Measurements from ENCODE around the gene MSI2.

Gene MSI2

DNA sequence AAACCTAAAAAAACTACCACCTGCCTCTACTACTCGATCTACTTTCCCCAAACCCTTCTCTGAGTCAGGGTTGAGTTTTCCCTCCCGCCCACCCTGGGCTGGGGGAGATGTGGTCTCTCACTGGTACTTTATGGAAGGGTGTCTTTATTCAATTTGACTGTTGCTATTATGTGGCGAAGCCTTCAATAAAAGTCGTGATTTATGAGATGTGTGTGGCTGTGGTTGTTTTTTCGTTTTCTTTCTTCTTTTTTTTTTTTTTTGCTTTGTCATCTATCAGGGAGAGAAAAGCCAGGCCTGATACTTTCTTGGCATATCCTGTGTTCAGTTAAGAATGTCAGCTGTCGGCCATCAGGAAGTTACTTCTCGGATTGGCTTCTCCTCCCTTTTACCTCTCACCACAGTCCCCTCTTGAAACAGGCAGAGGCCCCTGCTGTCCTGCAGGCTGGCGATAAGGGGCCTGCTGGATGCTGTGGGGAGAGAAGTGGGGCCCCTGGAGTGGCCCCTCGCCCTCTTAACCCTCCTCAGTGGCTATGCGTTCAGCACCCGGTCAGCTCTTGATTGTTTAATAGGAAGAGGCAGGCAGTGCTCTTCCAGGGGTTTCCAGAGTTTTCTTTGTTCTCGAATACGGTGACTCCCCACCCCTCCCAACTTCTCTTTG is 123.0 kb downstream of the MSI2 start:
- Mint-ChIP-seq H3K9me3 (peaks cover 5% of the 10 kb centered on the region), H3K27me3 (no peaks in the 10 kb centered on the region), H3K27ac (peak overlapping the region; percentile 20), H3K4me1 (peaks cover 9% of the 10 kb centered on the region), H3K36me3 (peaks cover 39% of the 10 kb centered on the region), H3K4me3 (no peak overlapping the region)
- no peak for ATAC-seq

DNA sequence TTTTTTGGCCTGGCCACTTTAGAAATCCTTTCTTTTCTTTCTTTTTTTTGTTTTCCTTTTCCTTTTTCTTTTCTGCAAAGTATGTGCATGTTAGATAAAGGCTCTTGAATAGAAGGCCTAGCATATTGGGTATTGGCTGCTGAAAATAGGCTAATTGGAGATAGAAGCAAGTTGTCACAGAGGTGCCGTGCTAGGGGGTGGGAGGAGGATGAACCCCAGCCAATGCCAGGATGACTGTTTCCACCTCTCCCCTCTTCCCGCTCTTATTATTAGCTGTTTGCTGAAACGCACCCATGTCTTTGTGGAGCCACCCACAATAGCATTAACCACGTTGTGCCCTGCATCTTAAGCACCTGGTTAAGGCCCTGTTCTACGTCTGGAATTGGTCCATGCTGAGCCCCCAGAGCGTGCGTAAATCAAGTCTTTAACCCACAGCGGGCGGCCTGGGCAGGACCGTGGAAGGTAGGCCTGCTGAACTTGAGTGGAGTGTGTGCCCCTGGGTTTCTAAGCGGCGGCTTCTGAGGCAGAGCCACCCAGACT is 123.6 kb downstream of the MSI2 start:
- H3K4me3 Mint-ChIP-seq = no peak overlapping the region
- H3K27me3 Mint-ChIP-seq = no peaks in the 10 kb centered on the region
- H3K9me3 Mint-ChIP-seq = peaks cover 5% of the 10 kb centered on the region
- no peak for ATAC-seq
- peak overlapping the region; percentile 20 for H3K27ac Mint-ChIP-seq
- peaks cover 12% of the 10 kb centered on the region for H3K4me1 Mint-ChIP-seq
- H3K36me3 Mint-ChIP-seq = peaks cover 41% of the 10 kb centered on the region

DNA sequence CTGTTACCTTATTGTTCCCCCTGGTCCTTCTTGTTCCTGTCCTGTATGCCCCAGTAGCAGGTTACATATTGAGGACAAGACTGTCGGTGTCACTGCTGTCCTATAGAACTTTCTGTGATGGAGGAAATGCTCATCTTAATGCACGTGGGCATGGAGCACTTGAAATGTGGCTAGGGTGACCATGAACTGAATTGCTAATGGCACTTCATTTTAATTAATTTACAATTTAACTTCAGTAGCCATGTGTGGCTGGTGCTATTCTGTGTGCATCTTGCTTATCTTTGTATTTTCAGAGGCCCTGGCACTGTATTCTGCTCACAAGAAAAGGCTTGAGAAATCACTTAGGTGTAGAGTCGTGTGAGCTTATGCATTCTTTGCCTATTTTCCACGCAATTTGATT is 125.2 kb downstream of the MSI2 start:
- ATAC-seq = no peak
- no peak overlapping the region for H3K4me3 Mint-ChIP-seq
- H3K36me3 Mint-ChIP-seq = peaks cover 48% of the 10 kb centered on the region
- peaks cover 5% of the 10 kb centered on the region for H3K9me3 Mint-ChIP-seq
- no peaks in the 10 kb centered on the region for H3K27me3 Mint-ChIP-seq
- H3K27ac Mint-ChIP-seq = no peak overlapping the region
- peaks cover 15% of the 10 kb centered on the region for H3K4me1 Mint-ChIP-seq

DNA sequence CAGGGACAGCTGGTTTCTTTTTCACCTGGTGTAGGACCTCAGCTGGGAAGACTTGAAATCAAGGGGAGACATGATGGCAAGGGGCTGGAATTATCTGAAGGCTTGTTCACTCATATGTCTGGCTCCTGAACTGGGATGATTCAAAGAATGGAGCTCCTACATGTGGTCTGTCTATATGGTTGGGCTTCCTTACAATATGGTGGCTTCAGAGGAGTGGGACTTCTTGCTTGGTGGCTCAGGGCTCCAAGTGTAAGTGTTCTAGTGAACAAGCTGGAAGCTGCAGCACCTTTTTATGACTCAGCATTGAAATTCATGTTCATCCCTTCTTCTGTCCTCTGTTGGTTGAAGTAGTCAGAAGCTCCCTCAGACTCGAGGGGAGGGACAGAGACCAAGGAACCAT is 127.9 kb downstream of the MSI2 start:
- no peak overlapping the region for H3K4me3 Mint-ChIP-seq
- peaks cover 12% of the 10 kb centered on the region for H3K9me3 Mint-ChIP-seq
- no peak for ATAC-seq
- peaks cover 75% of the 10 kb centered on the region for H3K36me3 Mint-ChIP-seq
- H3K27me3 Mint-ChIP-seq = no peaks in the 10 kb centered on the region
- no peak overlapping the region for H3K27ac Mint-ChIP-seq
- peaks cover 17% of the 10 kb centered on the region for H3K4me1 Mint-ChIP-seq

DNA sequence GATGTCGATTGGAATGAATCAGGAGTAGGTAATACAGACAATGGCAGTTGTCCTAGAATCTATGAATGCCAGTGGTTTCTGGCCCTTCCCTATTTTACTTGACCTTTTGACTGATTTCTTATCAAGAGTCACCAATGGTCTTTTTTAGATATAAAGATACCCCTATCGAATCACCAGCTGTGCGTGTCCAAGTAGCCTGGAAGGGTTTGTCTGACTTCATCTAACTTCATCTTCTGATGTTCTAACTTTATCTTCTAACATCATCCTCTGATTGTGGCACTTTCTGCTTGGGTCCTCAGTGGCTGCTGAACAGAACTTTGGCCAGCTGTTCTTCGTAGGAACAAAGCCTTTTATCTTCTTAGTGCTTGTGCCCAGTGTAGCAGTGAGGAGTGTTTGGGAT is 129.7 kb downstream of the MSI2 start:
- no peak for ATAC-seq
- no peak overlapping the region for H3K4me3 Mint-ChIP-seq
- peaks cover 12% of the 10 kb centered on the region for H3K4me1 Mint-ChIP-seq
- H3K27ac Mint-ChIP-seq = no peak overlapping the region
- no peaks in the 10 kb centered on the region for H3K27me3 Mint-ChIP-seq
- H3K9me3 Mint-ChIP-seq = peaks cover 12% of the 10 kb centered on the region
- peaks cover 82% of the 10 kb centered on the region for H3K36me3 Mint-ChIP-seq

DNA sequence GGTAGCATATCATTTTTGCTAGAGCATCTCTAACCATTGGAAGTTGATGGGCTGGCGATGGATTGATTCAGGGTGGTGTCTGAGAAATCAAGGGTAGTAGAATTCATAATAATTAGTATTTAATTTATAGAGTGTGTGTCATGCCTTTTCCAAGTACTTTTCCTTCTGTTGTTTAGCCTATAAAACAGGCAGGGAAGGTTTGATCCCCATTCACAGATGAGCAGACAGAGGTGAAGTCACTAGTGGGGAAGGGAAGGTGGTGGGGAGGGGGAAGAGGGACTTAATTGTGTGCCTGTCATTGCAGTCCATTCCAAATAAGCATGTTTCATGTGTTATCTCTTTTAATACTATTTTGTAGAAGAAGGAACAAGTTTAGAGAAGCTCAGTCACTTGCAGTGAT is 131.3 kb downstream of the MSI2 start:
- Mint-ChIP-seq H3K4me1 (peaks cover 12% of the 10 kb centered on the region), H3K36me3 (peaks cover 92% of the 10 kb centered on the region), H3K4me3 (no peak overlapping the region), H3K27ac (no peak overlapping the region), H3K27me3 (no peaks in the 10 kb centered on the region), H3K9me3 (peaks cover 9% of the 10 kb centered on the region)
- no peak for ATAC-seq

DNA sequence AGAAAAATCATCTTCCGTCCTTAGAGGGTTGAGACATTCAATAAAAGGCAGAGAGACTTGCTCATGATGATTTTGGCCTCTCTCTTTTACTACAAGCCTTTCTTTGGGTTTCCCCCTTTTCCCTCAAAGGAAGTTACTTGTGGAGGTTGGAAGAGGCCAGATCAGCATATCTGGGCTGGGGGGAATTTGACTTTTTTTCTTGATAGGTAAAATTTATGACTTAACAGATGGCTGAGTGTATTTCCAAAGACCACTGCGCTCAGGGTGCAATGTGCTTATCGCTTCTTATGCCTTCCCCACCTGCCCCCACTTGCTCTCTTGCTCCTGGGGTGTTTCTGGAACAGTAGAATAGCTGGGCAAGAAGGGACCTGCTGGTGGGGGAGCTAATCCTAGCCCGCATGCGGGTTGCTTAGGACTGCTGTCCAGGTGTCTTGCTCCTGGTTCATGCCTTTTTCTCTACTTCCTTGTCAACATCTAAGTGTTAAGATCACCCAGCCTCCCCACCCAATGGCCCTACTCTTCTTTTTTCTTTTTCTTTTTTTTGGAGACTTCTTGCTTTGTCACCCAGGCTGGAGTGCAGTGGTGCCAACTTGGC is 131.9 kb downstream of the MSI2 start:
- no peak for ATAC-seq
- H3K36me3 Mint-ChIP-seq = peaks cover 93% of the 10 kb centered on the region
- H3K27ac Mint-ChIP-seq = no peak overlapping the region
- H3K4me1 Mint-ChIP-seq = peaks cover 12% of the 10 kb centered on the region
- H3K27me3 Mint-ChIP-seq = no peaks in the 10 kb centered on the region
- no peak overlapping the region for H3K4me3 Mint-ChIP-seq
- H3K9me3 Mint-ChIP-seq = peaks cover 10% of the 10 kb centered on the region

DNA sequence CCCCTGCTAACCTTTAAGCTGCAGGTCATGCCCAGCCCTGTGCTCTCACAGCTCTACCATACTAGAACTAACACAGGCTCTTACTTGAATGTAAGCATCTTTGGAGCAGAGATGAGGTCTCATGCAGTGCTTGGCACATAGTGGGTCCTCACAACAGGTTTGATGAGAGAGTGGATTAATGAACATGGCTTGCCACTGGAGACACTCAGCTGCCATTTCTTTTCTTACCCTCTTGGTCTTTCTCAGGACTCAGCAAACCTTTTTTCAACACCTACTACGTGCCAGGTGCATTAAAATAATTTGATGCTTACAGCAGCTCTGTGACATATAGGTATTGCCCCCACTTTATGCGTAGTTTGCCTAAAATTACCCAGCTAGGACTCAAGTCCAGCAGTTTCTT is 133.2 kb downstream of the MSI2 start:
- Mint-ChIP-seq H3K27me3 (no peaks in the 10 kb centered on the region), H3K4me3 (no peak overlapping the region), H3K9me3 (peaks cover 12% of the 10 kb centered on the region), H3K27ac (no peak overlapping the region), H3K36me3 (peaks cover 94% of the 10 kb centered on the region), H3K4me1 (peaks cover 12% of the 10 kb centered on the region)
- no peak for ATAC-seq

DNA sequence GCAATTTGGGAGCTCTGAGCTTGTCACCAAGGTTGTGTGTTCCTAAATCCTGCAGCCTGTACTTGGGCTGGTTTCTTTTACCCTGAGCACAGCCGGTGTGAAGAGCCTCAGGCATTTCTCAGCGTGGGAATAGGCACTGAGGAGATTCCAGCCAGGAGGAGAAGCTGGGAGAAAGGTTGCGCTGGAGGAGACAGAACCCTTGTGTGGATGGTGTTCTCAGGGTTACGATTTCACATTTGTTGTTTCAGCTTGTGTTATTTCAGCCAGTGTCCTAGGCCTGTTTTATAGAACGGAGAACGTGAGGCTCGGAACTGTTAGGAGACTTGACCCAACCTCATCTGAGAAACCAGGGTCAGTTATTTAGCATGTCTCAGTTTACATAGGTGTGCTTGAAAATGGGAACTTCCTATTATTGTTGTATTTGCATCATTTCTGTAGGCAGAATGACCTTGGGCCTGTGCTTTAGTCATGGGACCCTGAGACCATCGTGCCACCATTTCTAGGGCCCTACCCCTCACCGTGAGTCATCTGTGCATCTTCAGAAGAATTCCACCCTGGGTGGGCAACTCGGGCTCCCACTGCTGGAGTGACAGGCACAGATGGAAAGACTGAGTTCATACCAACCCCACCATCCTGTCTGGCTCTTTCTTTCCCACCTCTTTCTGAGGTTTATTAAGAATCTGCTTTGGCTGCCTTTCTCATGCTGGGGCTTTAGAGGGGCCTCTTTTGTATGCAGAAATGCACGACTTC is 134.9 kb downstream of the MSI2 start:
- Mint-ChIP-seq H3K4me3 (no peak overlapping the region), H3K4me1 (peaks cover 6% of the 10 kb centered on the region), H3K27me3 (no peaks in the 10 kb centered on the region), H3K9me3 (peaks cover 12% of the 10 kb centered on the region), H3K36me3 (peaks cover 87% of the 10 kb centered on the region), H3K27ac (no peak overlapping the region)
- no peak for ATAC-seq

DNA sequence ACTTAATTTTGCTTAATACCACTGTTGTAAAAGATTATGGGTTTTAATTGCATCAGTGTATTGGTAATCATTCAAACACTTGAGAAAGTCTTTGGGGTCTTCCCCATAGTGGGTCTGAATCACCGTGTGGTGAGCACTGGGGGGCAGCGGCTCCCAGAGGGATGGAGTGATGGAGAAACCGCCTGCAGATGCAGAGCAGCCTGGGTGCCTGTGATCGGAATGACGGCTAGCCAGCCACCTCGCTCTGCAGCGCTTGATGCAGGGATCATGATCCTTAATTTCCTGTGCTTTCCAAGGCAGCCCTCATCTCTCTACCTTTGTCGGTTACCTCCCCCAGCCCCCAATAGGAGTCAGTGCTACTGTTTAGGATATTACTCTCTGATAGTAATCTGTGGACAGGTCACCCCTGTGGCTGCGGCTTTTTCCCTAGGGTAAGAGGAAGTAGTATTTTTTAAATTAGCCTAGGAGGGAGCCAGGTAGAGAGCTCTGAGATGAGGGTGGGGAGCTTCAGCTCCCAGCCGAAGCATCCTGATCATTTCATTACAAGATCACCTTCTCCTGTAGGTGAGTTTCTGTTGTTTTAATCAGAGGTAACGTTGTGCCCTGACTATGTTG is 135.6 kb downstream of the MSI2 start:
- Mint-ChIP-seq H3K4me1 (peaks cover 6% of the 10 kb centered on the region), H3K36me3 (peaks cover 80% of the 10 kb centered on the region), H3K9me3 (peaks cover 11% of the 10 kb centered on the region), H3K4me3 (no peak overlapping the region), H3K27ac (no peak overlapping the region), H3K27me3 (no peaks in the 10 kb centered on the region)
- ATAC-seq = no peak

DNA sequence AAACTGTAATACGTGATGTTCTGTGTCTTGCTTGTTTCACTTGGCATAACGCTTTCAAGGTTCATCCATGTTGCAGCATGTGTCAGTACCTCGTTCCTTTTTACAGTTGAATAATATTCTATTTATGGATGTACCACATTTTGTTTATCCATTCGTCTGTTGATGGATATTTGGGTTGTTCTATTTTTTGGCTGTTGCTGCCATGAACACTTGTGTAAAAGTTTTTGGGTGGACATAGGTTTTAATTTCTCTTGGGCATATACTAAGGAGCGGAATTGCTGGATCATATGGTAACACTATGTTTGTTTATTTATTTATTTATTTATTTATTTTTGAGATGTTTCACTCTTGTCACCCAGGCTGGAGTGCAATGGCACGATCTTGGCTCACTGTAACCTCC is 137.0 kb downstream of the MSI2 start:
- Mint-ChIP-seq H3K27ac (no peak overlapping the region), H3K9me3 (peaks cover 5% of the 10 kb centered on the region), H3K4me1 (peaks cover 11% of the 10 kb centered on the region), H3K27me3 (no peaks in the 10 kb centered on the region), H3K4me3 (no peak overlapping the region), H3K36me3 (peaks cover 66% of the 10 kb centered on the region)
- ATAC-seq = no peak

DNA sequence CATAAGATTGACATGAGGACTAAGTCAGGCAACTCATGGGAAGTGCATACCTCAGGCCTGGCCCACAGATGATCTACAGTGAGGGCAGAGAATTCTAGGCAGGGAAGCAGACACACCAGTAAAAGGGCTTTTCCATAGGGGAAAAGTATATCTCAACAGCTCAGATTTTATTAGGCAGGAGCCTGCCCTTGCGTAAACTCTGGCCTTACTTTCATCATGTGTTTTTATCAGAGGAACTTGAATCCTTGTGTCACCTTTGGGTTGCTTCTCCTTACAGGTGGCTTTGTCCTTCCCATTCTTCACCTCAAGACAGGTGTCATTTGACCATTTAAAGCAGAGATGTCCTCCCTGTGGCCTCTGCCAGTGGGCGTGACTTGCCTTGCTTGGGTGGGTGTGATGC is 138.1 kb downstream of the MSI2 start:
- Mint-ChIP-seq H3K36me3 (peaks cover 56% of the 10 kb centered on the region), H3K9me3 (peaks cover 5% of the 10 kb centered on the region), H3K27me3 (no peaks in the 10 kb centered on the region), H3K27ac (no peak overlapping the region), H3K4me3 (no peak overlapping the region), H3K4me1 (peaks cover 14% of the 10 kb centered on the region)
- no peak for ATAC-seq

DNA sequence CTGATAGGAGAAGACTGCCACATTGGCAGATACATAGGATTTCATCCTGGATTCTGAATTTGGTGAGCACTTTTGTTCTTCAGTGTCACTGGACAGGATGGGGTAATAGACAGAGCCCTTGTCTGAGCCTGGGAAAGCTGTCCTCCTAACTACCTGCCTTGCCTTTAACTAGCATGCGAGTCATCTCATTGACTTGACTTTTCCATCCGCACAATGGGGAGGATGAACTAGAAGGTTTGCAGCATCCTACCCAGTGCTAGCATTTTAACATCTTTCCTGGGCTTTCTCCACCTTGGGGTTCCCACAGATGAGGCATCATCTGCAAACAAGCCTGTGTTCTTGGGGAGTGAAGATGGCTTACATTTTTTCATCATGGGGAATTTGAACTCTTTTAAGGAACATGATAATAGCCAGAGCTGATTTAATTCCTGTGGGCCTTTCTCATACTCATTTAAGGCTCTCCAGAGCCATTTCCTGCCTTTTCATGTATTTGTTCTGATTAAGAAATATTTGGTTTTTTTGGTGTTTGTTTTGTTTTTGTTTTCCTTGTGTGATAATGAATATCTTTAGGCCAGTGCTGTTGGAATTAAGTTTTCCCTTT is 139.5 kb downstream of the MSI2 start:
- no peak for ATAC-seq
- H3K27me3 Mint-ChIP-seq = no peaks in the 10 kb centered on the region
- H3K4me1 Mint-ChIP-seq = peaks cover 13% of the 10 kb centered on the region
- H3K4me3 Mint-ChIP-seq = no peak overlapping the region
- peaks cover 5% of the 10 kb centered on the region for H3K9me3 Mint-ChIP-seq
- H3K36me3 Mint-ChIP-seq = peaks cover 50% of the 10 kb centered on the region
- H3K27ac Mint-ChIP-seq = no peak overlapping the region

DNA sequence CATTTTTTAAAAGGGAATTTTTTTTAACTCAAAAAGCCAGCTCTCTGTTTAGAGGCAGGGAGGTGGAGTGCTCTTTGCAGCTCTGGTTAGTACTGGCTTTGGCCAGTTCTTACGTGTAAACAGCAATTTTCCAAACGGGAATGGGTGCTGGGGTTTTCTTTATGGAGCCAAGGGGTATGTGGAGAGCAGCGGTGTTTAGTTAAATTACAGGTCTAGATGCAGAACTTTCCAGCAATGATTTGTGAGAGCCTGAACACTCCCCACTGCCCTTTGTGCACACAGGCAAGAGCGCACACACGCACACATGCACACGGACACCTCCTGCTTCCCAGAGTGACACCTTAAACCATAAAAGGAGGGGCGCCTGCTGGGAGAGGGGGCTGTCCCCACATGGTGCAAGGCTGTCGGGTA is 140.2 kb downstream of the MSI2 start:
- Mint-ChIP-seq H3K27ac (no peak overlapping the region), H3K36me3 (peaks cover 50% of the 10 kb centered on the region)
- no peak for ATAC-seq

DNA sequence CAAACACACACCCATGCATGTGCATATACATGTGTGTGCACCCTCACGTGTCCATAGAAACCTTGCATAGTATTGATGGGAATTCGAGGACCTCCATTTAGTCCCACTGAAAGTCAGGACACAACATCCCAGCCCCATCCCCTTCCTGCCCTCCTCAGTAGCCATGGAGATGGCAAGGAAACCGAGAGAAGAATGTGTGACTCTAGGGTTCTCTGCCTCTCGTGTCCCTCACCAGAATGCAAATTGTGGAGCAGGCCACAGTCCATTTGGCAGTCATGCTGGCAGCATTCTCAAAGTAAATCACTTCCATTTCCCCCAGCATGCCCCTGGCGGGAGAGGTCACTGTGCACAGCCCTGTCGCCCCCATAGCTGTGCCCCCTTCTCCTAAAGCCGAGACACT is 141.1 kb downstream of the MSI2 start:
- peaks cover 5% of the 10 kb centered on the region for H3K9me3 Mint-ChIP-seq
- no peak overlapping the region for H3K27ac Mint-ChIP-seq
- peaks cover 50% of the 10 kb centered on the region for H3K36me3 Mint-ChIP-seq
- H3K4me3 Mint-ChIP-seq = no peak overlapping the region
- no peak for ATAC-seq
- peaks cover 13% of the 10 kb centered on the region for H3K4me1 Mint-ChIP-seq
- no peaks in the 10 kb centered on the region for H3K27me3 Mint-ChIP-seq

More for the DNA sequence above, 140.2 kb downstream of the MSI2 start:
- Mint-ChIP-seq H3K4me1 (peaks cover 13% of the 10 kb centered on the region), H3K4me3 (no peak overlapping the region), H3K9me3 (peaks cover 5% of the 10 kb centered on the region), H3K27me3 (no peaks in the 10 kb centered on the region)

All from stimulated activated memory B cell treated with anti-CD40 and anti-IgM and Interleukin-4, amounts not matched to agents 10 μg/mL and 1 μg/mL and 100 μg/mL, for 72 hours (primary cell).